Activated T-cell treated with anti-CD3 and anti-CD28 coated beads for 24 hours (primary cell): Measurements from ENCODE around the gene TBC1D8.

Experiments
- DNase-seq: peaks from one replicate; pipeline ENCODE4 v3.0.0-alpha.2; 2020; ENCODE audit warnings: low read depth

TBC1D8 gene

DNA sequence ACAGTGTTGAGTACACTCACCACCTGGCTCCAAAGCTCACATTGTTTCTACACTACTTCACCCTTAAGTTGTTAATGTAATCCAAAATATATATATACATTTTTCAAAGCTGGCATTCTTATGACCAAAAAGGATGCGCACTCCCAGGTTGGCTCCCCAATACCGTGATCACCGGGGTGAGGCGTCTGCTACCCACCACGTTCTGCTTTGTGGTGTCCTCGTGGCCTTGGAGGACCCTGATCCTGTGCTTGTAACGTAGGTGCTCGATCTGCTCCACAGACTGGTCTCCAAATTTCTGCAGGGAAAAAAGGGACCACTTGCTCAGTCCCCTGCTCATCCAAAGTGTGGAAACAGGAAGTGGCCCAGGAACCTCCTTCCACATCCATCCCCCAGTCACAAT is 123.3 kb downstream of the TBC1D8 start:
- no peak for DNase-seq

GRCh38 chr2:101026923-101027469 is 124.2 kb downstream of the TBC1D8 start:
- DNase-seq, result no peak

GRCh38 chr2:101026253-101026701 is 124.9 kb downstream of the TBC1D8 start:
- DNase-seq, result no peak

DNA sequence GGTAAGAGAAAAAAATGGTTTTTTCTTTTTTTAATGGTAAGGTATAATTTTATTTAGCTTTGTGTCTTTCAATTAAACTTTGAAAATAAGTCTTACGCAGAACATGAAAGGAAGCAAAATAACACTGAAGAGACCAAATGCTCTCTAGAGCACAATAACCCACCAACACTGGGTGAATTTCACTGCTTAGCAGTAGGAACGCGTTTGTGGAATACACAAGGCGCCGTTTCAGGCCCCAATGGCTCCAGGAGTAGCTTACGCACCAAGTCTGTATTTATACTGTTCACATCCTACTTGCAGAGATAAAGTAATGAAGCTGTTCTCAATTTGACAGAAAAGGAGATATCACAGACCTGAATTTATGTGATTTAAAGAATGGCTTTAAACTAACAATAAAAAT is 125.6 kb downstream of the TBC1D8 start:
- no peak for DNase-seq

- no peak for DNase-seq
Observed at GRCh38 chr2:101023327-101024107, 127.7 kb downstream of the TBC1D8 start.

GRCh38 chr2:101022221-101022620 is 129.0 kb downstream of the TBC1D8 start:
- DNase-seq, result no peak

DNA sequence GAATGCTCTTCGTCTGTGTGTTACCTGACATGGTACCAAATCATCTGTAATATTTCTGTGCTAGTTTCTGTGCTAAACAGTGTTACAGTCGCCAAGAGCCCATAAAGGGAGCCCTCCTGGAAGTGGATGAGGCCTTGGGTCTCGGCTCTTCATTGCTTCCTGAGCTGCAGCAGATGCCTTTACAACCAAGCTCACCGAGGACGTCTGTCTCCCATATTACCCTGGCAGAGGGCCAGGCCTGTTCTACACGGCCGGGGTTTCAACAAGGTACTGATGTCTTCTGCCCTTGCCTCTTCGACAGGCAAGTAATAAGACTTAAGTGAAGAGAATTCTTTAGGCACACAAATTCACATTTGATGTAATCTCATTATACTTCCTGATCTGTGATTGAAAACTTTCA is 132.2 kb downstream of the TBC1D8 start:
- DNase-seq, result no peak

DNA sequence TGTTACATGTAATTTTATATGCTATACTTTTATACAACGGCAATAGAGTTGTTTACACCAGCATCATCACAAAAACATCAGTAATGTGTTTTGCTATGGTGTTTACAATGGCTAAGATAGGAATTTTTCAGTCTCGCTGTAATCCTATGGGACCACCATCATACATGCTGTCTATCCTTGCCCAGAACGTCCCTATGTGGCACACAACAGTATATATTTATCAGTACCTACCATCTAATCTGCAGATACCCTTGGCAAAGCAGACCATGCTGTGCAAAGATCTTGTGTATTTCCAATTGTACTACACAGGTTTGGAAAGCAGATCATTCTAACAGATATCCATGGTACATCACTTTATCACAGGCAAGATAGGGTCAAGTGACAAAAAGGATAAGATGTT is 133.8 kb downstream of the TBC1D8 start:
- DNase-seq, result no peak

- no peak for DNase-seq
Observed at GRCh38 chr2:101014264-101014857, 136.8 kb downstream of the TBC1D8 start.

- no peak for DNase-seq
Observed at GRCh38 chr2:101012706-101013181, 138.4 kb downstream of the TBC1D8 start.

GRCh38 chr2:101012054-101012705 is 139.0 kb downstream of the TBC1D8 start:
- DNase-seq, result no peak

DNA sequence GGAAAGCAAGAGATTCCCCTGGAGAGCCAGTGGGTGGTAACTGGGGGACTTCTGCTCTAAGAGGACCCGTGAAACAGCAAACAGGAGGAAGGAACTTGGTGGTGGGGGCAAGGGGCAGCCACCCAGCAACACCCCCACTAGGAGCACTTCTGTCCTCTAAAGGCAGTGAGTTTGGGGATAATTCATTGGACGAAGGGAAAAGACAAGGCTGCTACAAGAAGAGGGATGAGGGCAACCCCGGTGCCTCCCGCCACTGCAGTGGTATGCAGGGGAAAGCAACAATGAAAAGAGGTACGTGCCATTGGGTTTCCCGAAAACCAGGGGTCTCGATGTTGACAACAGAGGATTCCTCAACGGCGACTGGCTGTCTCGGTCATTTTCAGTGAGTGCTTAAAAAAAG is 140.0 kb downstream of the TBC1D8 start:
- DNase-seq, result no peak

- DNase-seq, result no peak
Observed at GRCh38 chr2:101007415-101008345, 143.5 kb downstream of the TBC1D8 start.

DNA sequence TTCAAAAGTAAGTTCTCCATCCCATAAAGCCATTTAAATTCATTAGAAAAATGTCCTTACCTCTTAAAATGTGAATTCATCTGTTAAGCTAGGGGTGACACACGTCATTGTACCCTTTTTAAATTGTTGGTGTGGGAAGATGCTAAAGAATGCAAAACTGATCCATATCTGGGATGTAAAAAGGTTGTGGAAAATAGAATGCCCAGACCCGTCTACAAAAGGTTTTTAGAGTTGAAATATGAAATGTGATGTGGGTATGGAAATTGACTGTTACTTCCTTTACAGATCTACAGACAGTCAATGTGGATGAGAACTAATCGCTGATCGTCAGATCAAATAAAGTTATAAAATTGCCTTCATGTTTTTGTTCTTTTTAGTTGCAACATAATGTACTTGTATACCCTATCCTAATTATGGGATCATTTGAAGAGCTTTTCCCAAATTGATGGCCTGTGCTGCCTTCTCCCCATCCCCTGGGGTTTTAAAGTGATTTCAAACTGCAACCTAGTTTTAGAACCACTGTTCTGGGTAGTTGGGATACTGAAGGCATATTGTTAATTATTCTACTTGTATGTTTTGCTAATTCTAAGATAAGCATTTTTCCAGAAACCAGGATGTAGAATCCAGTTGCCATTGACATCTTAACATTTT is 145.0 kb downstream of the TBC1D8 start:
- DNase-seq, result no peak

DNA sequence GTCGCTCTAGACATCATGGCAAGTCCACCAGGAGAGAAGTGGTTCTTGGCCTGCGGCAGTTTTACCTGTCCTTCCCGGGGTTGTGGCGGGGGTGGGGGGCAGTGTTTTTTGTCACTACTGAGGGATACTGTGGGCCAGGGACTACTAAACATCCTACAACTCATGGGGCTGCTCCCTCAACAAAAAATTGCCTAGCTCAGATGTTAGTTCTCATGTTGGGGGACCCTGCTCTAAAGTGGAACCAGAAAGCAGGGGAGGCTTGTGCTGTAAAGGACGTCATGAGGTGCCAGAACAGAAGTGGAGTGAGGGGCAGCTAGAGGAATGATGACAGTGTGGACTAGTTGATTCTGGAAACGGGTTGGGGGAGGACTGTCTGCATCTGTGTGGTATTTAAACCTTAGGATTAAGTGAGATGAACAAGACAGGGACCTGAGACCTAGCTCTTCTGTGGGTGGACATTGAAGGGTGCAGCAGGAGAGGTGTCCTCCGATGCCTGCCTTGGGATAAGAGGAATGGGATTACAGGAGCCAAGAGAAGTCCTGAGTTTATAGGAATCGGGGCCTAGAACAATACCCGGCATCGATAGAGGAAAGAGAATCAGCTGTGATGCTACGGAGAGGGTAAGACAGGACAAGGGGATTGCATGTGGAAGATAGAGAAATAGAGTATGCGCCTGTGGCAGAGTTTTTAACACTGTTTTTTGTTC is 146.4 kb downstream of the TBC1D8 start:
- no peak for DNase-seq

- no peak for DNase-seq
Observed at GRCh38 chr2:101003278-101003775, 147.9 kb downstream of the TBC1D8 start.

DNA sequence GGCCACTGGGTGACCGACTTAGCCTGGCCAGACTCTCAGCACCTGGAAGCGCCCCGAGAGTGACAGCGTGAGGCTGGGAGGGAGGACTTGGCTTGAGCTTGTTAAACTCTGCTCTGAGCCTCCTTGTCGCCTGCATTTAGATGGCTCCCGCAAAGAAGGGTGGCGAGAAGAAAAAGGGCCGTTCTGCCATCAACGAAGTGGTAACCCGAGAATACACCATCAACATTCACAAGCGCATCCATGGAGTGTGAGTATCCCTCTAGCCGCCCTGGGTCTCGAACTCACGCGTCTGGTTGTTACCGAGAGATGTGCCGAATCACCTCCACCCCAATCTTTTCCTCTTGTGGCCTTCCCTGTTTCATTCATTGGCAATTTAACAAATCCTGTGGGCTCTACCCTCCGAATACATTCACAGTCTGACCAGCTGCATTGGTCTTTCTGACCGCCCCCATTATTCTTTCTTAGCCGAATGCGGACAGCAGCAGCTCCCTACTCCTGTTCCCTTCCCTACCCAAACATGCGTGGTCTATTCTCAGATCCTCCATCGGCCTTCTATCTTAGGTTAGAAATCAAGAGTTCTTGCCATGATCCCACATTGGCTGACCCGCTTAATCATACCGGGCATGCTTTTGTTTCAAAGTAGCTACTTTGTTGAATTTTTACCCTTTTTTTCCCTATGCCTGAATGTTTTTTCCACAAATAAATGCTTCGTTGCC is 148.5 kb downstream of the TBC1D8 start:
- peak; percentile 28 for DNase-seq

DNA sequence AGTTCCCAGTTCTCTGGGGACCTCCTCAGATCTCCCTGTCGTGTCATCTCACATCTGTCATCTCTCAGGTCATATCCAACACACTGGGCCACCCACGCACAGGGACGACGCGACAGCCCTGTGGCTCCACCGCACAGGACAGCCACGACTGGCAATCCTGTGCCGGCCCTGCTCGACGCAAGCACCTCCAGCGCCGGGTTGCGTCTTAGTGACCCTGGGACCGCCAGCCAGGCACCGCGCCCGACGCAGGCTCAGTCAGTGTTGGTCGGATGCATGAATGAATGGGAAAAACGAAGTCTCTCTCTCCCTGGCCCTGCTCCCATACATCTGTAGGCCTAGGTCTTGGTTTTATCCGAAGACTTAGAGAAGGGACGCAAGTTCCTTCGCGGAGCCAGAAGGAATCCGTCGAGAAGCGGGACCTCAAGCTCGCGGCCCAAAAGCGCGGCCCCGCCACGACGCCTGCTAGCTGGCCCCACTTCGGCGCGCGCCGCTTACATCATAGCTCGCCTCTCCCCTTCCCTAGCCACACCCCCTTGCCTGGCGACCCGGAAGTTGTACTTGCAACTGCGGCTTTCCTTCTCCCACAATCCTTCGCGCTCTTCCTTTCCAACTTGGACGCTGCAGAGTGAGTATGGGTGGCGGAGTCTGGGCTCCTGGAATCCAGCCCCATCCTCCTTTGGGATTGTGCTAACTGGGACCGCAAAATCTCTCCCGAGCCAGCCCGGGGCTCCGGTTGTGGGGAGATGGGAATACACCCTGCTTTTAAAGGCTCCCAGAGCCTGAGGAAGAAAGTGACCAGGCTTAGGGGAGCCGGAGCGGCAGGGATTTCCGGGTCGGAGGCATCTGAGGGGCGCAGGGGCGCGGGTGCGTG is 149.3 kb downstream of the TBC1D8 start, which contains the start of gene RPL31:
RPL31 (plus strand) TSS at position 599 of the 871 bp plus-strand sequence. CDS start 413 bp downstream, outside the sequence.
- DNase-seq, result peak; percentile 94
